ENCODE measurements around the gene CLDN6.
A peak's percentile ranks its signal among the peaks of the same experiment; 100 is the strongest.

The CLDN6 gene

GRCh38 chr16:3026609-3027488 is 8.9 kb upstream of the CLDN6 start:
- no peak for DNase-seq

DNA sequence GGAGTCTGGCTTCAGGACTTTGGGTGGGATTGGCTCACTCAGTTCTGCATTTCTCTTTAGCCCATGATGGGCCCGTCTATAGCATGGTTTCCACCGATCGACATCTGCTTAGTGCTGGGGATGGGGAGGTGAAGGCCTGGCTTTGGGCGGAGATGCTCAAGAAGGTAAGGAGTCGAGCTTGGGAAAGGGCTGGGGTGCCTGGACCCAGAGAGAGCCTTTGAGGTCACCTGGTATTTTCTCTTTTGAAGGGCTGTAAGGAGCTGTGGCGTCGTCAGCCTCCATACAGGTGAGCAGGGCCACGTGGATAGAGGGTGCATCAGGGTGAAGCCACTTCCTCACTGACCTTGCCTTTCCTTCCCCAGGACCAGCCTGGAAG is 8.0 kb upstream of the CLDN6 start:
- no peak for DNase-seq

DNA sequence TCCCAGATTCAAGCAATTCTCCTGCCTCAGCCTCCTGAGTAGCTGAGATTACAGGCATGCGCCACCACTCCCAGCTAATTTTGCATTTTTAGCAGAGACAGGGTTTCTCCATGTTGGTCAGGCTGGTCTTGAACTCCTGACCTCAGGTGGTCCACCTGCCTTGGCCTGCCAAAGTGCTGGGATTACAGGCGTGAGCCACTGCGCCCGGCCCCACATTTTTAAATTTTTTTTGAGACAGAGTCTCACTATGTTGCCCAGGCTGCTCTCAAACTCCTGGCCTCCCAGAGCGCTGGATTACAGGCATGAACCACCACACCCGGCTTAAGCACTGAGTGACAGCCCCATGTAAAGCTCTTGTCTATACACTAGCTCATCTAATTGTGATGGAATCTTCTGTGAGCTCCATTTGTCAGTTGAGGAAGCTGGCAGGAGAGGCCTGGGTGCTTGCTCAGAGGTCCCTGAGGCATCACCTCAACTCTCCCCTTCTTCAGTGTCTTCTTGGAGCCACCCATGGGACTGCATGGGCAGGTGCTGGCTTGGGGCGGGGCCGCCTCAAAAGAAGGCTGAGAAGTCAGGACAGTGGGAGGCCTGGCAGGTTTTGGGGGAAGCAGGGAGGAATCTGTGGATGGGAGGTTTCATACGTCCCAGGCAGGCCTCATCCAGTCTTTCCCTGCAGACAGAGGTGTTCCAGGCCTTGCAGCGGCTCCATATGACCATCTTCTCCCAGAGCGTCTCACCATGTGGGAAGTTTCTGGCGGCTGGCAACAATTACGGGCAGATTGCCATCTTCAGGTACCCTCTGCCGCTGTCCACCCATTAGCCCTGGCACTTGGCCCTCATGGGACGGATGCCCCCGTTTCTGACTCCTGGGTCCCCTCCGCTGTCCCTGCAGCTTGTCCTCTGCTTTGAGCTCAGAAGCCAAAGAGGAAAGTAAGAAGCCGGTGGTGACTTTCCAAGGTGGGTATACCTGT is 7.3 kb upstream of the CLDN6 start:
- no peak for DNase-seq

GRCh38 chr16:3023669-3024478 is 5.9 kb upstream of the CLDN6 start, which contains the start of the genes HCFC1R1 and THOC6:
HCFC1R1 (minus strand) TSS chr16:3023942; CDS start chr16:3023941, 1 bp downstream.
THOC6 (plus strand) TSS chr16:3024035; CDS start chr16:3024327, 292 bp downstream.
- DNase-seq = peak; percentile 97

GRCh38 chr16:3023415-3023668 is 5.4 kb upstream of the CLDN6 start:
- peak in 1 of 2 experiments; percentile 56 for DNase-seq

- no peak for DNase-seq
Observed at GRCh38 chr16:3022684-3023414, 4.9 kb upstream of the CLDN6 start.

DNA sequence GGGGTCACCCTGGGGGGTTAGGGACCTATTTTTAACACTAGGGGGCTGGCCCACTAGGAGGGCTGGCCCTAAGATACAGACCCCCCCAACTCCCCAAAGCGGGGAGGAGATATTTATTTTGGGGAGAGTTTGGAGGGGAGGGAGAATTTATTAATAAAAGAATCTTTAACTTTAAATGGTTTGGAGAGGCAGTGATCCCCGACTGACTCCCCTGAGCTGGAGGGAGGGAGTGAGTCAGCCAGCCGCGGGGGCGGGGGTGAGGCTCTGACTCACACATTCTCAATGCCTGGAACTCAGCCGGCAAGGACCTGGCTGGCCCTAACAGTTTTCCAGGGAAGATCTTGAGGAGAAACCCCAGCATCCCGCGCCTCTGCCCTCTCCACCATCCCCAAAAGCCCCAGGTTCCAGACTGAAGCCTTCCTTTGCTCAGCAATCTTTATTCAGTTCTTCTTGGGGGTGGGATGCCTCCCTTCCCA is 4.3 kb upstream of the CLDN6 start:
- no peak for DNase-seq

DNA sequence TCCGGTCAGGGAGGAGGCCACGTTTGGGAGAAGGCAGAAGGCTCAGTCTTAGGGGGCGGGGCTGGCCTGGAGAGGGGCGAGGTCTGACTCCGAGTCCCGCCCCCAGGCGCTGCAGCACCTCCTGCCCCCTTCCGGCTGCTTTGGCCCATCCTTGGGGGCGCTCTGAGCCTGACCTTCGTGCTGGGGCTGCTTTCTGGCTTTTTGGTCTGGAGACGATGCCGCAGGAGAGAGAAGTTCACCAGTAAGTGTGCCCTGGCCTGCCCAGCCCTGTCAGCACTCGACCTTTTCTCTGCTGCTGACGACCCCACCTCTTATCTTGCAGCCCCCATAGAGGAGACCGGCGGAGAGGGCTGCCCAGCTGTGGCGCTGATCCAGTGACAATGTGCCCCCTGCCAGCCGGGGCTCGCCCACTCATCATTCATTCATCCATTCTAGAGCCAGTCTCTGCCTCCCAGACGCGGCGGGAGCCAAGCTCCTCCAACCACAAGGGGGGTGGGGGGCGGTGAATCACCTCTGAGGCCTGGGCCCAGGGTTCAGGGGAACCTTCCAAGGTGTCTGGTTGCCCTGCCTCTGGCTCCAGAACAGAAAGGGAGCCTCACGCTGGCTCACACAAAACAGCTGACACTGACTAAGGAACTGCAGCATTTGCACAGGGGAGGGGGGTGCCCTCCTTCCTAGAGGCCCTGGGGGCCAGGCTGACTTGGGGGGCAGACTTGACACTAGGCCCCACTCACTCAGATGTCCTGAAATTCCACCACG is 3.6 kb upstream of the CLDN6 start:
- peak in 1 of 2 experiments; percentile 27 for DNase-seq

GRCh38 chr16:3020604-3021448 is 2.8 kb upstream of the CLDN6 start:
- DNase-seq = peak in 1 of 2 experiments; percentile 30

GRCh38 chr16:3020247-3020603 is 2.2 kb upstream of the CLDN6 start, which contains the start of gene TNFRSF12A:
TNFRSF12A (plus strand) TSS chr16:3020368; CDS start chr16:3020398, 30 bp downstream.
- peak; percentile 68 to 76 for DNase-seq

GRCh38 chr16:3019594-3020246 is 1.7 kb upstream of the CLDN6 start:
- DNase-seq = no peak

GRCh38 chr16:3017344-3017743 is 639 bp downstream of the CLDN6 start:
- no peak for DNase-seq

GRCh38 chr16:3015865-3016521 is 2.0 kb downstream of the CLDN6 start:
- DNase-seq = no peak

DNA sequence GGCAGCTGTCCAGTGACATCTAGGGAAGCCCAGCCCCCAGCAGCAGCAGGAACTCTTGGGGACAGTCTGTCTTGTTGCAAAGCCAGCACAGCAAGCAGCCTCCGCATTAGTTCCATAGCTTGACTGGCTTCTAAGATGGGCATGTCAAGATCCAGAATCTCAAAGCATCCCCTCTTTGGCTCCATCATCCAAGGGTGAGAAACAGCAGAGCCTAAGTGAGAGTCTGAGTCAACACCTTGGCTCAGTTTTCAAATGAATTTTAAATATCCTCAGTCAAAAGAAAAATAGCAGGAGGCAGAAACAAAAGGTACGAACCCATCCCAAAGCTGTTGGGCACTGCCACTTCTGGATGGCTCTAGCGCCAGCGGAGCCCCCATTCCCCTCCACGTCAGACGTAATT is 3.0 kb downstream of the CLDN6 start:
- DNase-seq = no peak

DNA sequence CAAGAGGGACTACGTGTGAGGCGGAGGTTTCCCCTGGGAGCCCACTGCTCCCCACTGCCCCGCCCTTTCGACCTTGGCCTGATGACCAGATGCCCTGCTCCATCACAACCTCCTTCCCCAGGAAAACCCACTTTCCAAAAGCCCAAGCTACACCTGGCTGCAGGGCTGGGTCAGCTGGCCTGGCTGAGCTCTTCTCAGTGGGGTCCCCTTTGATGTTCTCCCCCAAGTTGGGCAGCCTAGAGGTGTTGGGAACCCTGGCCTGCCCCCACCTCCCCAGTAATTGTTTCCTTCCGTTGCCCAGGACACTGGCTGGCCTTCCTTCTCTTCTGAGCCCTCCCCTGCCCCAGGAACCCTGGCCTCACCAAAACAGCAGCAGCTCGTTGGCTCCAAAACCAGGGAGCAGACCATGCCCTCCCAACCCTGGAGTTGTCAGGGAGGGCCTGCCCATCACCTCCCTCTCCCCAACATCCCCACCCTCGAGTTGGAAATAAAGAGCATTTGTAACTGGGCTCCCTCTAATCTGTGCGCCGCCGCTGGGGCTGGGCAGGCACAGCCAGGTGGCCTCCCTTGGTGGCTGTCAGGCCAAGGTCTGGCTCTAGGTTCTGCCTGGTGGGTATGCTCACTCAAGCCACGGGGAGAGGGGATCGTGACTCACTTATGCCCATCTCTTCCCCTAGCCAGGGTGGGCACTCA is 3.8 kb downstream of the CLDN6 start:
- no peak for DNase-seq

- no peak for DNase-seq
Observed at GRCh38 chr16:3013491-3013951, 4.5 kb downstream of the CLDN6 start.

- peak; percentile 53 to 85 for DNase-seq
Observed at GRCh38 chr16:3012828-3013420, 5.1 kb downstream of the CLDN6 start, which contains the start of gene CLDN9. CLDN9 (plus strand) TSS chr16:3012923; CDS start chr16:3013363, 440 bp downstream.

- peak; percentile 73 to 82 for DNase-seq
Observed at GRCh38 chr16:3012246-3012645, 5.7 kb downstream of the CLDN6 start.

All from NCI-H2081 (cell line).